EH (cell line): ENCODE results near the gene TDRKH.
"Not testable (repeated sequence)": the region's sequence is repeated elsewhere in the genome, so short reads cannot be mapped to it uniquely, and the experiment has no call there.

Source experiments
- DNase-seq: peaks from one replicate; pipeline ENCODE4 v3.0.0-alpha.2; 2015; ENCODE audit warnings: low read depth

The TDRKH gene

DNA sequence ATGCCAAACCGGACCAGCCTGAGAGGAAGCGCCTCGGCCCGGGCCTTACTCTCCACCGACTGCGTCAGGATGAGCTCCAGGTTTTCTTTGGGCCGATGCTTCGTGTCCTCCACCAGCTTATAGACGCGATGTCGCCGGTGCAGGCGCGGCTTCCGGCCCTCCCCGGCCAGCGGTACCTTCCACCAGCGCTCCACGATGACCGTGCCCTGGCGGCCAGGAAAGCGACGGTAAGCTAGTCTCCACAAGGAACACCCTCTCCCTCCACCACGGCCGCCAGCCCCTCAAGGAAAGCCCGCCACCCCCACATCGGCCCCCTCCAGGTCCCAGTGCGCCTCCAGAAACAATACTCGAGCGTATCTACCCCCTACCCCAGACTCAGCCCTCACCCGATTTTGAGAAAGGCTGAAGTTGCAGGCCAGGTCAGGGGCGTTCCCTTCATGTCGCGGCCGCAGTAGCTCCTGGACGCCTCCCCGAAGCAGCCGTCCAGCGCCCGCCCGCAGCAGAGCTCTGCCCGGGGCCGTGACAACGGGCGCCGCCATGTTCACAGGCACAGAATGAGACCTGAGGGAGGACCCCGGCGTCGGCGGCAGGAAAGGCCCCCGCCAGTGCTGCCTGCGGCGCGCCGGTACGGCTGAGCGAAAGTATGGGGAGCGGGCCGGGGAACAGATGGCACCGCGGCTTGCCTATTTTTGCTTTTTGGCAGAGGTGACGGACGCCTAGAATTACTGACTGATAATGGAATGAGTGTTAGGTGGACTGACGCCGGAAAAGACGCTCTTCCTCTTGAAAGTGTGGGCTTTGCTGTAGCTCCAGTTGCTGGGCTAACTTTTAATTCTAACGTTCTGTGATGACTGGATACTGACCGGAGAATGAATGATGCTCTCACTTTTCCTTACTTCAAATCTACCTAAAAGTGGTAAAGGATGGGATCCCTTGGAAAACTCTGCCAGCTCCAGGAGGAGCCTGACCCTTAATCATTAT is 27.1 kb downstream of the TDRKH start, which contains the start of gene MRPL9:
MRPL9 (minus strand) TSS at position 556 of the 981 bp plus-strand sequence; CDS start at position 539, 17 bp downstream.
- peak; percentile 84 for DNase-seq

DNA sequence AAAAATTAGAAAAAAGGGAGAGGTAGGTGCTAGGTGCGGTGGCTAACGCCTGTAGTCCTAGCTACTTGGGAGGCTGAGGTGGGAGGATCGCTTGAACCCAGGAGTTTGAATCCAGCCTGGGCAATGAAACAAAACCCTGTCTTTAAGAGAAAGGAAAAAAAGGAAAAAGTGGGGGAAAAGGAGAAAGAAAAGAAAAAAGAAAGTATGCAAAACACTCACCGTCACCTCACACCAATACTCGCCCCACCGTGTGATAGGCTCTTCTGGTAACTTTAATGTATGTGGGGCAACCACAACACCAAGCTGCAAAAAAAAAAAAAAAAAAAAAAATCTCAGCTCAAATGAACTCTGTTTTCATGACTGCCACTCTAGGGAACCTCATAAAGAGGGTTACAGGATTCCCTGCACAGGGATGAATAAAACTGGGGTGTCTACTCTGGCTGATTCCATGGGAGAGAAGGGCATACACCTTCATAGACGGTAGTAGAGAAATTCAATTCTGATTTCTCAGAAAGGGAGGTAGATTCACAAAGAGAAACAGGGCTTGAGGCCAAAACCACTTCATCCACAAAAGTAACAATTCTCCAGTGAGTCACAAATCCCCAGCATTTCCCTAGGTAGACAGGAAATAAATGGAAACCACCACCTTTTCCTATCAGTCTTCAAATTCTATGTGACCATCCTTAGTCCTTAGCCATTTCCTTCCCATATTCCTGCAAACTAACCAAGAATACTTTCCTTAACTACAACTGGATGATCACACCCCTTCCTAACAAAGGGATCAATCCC is 29.5 kb downstream of the TDRKH start:
- no peak for DNase-seq

DNA sequence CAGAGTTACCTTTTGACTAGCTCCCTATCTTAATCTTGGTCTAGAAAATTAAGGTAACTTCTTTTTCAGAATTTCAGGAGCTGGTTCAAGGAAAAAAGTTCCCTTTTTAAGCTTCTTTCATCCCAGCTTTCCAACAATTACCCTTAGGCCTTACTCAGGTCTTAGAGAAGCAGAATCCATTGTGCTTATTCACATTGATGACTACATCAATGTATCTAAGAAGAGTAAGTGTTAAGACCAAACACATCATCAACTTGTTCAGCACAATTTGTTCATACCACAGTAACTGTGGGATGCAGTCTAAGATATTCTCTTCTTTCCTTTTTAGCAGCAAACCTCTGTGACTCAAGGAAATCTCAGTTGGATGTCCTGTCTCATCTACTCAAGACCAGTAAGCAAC is 31.1 kb downstream of the TDRKH start:
- DNase-seq: no peak

DNA sequence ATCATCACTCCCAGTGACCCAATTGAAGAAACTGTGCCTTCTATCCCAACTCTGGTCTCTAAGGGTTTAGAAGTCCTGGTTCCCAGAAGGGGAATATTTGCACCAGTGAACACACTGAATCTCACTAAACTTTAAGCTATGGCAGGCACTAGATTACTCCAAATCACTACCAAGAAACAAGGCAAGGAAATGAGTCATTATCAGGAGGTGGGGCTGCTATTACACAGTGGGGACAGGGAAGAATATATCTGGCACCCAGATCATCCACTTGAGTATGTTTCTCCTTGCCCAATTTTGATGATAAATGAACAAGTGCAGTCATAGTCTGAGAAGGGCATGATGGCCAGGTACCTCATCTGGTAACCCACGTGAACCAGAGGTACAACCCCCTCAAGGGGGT is 34.0 kb downstream of the TDRKH start:
- DNase-seq: peak; percentile 51

DNA sequence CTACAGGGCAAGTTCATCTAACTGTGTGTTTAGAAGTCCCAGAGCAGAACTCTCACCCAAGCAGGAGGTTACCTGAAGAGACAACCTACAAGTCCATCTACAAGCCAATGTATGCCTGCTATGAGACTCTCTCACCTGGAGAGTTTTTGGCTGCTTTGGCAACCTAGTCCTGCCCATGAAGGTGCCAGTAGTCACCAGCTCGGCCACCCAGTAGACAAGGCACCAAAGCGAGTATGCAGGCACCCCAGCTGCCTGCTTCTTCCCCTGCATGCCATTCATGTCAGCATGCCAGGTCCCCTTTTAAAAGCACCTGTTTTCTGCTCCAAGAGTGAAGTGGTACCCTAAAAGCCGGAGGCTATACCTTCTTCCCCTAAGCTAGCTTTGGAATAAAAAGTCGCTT is 48.8 kb downstream of the TDRKH start:
- no peak for DNase-seq

DNA sequence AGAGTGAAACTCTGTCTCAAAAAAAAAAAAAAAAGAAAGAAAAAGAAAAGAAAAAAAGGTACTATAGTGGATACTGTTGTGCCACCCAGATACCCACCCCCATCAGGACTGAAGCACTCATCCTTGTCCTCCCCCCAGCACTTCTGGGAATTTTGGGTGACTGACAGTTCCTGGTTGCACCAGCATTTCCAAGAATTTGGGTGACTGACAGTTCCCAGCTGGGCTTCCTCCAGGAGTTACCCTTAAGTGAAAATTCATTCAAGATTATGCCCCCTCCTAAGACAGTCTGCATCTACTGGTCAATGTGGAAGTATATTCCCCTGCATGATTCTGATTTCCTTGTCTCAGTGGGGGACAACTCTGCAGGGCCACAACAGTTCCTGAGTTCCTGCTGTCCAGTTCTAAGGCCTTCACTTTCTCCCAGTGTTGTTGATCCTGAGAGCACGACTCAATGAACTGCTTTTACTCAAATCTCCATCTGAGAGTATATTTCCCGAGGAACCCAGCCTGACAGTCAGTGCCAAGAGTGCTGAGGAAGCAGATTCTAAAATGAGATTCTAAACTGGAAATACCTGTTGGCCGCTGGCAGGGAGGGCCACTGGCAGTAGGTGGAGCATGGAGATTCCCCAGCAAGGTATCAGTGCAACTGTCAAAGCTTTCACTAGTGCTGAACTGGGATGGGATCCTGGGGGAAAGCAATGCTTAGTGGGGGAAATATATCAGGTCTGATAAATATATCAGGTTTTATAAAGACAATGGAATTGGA is 50.5 kb downstream of the TDRKH start:
- no peak for DNase-seq

DNA sequence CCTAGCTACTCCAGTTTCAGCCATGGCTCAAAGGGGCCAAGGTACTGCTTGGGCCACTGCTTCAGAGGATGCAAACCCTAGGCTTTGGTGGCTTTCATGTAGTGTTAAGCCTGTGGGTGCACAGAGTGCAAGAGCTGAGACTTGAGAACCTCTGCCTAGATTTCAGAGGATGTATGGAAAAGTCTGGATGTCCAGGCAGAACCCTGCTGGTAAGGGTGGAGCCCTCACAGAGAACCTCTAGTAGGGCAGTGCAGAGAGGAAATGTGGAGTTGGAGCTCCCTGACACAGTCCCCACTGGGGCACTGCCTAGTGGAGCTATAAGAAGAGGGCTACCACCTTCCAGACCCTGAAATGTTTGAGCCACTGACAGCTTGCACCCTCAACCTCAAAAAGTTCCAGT is 52.8 kb downstream of the TDRKH start:
- no peak for DNase-seq

DNA sequence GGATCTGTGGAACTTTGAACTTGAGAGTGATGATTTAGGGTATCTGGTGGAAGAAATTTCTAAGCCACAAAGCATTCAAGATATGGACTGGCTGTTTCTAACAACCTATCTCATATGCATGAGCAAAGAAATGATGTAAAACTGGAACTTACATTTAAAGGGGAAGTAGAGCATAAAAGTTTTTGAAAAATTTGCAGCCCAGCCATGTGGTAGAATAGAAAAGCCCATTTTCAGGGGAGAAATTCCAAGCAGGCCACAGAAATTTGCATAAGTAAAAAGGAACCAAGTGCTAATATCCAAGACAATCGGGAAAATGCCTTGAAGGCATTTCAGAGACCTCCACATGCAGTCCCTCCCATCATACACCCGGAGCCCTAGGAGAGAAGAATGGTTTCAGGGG is 53.3 kb downstream of the TDRKH start:
- DNase-seq: no peak

DNA sequence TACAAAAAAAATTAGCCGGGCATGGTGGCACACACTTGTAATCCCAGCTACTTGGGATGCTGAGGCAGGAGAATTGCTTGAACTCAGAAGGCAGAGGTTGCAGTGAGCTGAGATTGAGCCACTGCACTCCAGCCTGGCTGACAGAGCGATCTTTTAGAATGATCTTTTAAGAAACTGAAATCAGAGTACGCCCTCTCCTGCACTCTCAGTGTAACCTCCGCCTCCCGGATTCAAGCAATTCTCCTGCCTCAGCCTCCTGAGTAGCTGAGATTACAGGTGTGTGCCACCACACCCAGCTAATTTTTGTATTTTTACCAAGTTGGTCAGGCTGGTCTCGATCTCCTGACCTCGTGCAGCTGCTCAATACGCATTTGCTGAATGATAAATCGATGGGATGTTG is 56.3 kb downstream of the TDRKH start:
- not testable (repeated sequence) for DNase-seq

DNA sequence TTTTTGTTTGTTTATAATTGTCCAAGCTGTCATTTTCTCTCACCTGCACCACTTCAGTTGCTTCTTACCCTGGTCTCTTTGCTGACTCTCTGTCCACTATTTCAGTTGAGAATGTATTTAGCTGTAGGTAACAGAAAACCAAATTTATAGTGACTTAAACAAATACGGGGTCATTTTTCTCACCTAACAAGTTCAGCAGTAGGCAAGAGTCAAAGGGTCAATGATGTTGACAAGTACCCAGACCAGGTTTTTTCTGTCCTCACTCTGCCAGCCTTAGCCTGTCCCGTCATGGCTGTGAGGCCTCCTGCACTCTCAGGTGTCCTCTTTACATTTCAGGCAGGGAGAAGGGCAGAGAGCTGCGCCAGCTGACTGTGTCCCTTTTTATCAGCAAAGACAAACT is 57.2 kb downstream of the TDRKH start:
- DNase-seq: no peak

DNA sequence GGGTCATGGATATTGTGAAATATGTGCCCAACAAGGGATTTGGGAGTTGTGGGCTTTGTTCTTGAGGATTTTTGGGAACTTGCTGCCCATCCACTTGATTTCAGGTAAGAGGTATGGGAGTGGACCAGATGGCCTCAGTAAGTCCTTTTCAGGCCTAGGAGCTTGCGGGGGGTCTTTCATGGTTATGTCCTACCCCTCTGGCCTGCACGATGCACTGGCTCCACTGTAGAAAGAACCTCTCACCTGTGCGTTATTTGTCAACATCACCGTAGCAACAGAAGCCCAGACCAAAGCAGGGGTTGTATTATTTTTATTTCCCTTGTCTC is 60.4 kb downstream of the TDRKH start:
- DNase-seq: no peak

DNA sequence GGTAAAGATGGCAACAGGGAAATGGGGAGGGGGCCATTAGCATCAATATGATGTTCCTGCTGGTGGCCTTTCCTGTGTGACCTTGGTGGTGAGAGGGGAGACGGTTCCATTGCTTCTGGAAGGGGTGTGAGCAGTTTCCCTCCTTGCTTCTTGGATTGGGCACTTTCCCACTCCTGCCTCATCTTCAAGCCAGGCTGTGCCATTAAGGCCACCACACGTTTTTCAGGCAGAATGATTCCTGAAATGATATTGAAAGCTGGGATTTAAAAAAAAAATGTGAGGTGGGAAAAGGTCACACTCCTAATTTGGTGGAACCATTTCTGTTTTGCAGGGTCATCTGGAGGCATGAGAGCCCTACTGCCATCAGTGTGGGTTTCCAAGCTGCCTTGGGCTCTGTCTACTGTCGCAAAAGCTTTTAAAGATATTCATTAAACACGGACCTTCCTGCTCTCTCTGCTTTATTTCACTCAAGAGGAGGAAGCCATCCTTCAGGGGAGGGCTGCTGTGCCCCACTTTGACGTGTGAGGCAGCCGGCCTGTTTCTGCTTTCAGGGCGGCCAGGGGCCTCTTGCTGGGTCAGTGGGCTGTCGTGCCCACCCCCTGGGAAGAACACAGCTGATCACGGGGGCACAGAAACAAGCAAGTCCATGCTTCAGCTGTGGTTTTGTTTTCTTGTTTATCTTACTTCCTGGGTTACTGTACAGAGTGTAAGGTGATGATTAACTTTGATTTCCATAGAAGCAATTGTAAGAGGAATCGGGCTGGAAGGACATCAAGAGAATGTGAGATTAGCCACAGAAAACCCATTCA is 60.9 kb downstream of the TDRKH start:
- DNase-seq: no peak

DNA sequence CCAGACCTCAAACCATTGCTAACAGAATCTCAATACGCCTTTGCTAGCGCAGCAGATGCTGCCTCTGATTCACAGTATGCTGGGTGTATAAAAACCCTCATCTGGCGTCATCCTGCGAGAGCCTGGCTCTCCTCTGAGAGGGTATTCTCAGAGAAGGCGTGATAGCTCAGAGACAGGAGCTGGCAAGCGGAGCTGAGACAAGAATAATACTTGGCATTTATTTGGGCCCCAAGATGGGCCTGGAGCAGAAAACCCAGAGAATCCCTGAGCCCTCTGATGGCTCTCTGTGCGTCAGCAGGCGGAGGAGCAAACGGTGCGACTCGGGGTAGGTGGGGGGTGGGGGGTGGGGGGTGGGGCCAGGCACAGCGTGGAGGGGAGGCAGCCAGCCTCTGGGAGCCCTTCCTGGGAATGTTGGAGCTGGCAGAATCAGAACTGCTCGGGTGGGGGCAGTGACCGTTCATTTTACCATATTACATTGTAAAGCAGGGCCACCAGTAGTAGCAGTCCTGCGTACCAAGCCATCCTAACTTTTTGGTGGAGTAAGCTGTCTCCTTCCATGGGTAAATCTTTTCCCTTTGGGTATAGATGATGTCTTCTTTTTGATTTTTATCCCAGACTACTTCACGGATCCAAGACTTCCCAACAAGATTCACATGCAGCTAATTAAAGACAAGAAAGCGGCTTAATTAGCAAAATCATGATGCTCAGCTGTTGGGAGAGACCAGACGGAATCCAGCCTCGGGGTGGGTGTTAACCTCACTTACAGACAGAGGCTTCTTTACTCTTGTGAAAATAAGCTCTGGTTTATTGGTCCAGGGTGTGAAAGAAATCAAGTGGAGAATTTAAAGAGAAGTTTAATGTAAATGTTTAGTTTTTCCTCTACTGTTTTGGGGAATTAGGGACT is 61.9 kb downstream of the TDRKH start:
- DNase-seq: peak; percentile 63

DNA sequence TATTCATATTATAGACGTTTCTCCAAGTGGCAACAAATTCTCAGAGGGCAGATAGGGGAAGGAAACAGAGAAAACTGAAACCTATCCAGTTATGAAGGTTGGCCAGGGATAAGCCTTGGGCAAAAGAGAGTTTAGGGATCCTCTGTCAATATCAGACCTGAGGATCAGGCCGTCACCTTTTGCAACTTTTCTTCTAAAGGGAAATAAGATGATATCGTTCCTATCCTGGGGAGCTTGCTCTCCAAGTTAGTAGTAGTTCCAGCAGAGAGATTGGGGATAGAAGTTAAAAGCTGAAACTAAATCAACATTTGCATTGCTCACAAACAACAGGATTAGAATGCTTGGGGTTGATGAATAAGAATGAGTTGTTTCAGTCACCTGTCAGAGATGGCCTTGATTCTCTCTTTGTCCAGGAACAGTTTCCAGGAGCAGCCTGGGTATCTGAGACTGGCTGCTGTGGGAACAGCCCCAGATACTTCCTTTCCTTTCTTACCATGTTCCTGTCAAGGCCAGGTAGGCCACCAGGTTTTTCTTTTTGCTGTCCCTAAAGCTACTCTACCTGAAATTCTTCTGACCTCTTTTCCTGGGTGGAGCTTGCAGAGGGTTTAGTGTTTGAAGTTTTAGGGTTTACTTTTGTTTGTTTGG is 66.5 kb downstream of the TDRKH start:
- no peak for DNase-seq
